Ishikawa (cell line): Measurements from ENCODE around the gene RHBDF2.

Experiments
- CEBPB ChIP-seq: IDR thresholded peaks from 2 replicates; pipeline ENCODE4 v1.6.1; 2012
- CREB1 ChIP-seq: IDR thresholded peaks from 2 replicates; pipeline ENCODE4 v1.6.1; 2012; ENCODE audit warnings: low read depth
- EGR1 ChIP-seq: IDR thresholded peaks from 2 replicates; pipeline ENCODE4 v1.6.1; 2012
- EP300 ChIP-seq: IDR thresholded peaks from 2 replicates; pipeline ENCODE4 v1.6.1; 2012; ENCODE audit warnings: borderline replicate concordance
- FOXM1 ChIP-seq: IDR thresholded peaks from 2 replicates; pipeline ENCODE4 v1.6.1; 2012; ENCODE audit warnings: low read depth, borderline replicate concordance
- RAD21 ChIP-seq: IDR thresholded peaks from 2 replicates; pipeline ENCODE4 v1.6.1; 2012; ENCODE audit warnings: low read depth
- TAF1 ChIP-seq: IDR thresholded peaks from 2 replicates; pipeline ENCODE4 v1.6.1; 2012; ENCODE audit warnings: low read depth, mild to moderate bottlenecking
- YY1 ChIP-seq: IDR thresholded peaks from 2 replicates; pipeline ENCODE4 v1.6.1; 2012; ENCODE audit warnings: low read depth
- ZBTB7A ChIP-seq: IDR thresholded peaks from 2 replicates; pipeline ENCODE4 v1.6.1; 2012; ENCODE audit warnings: low read depth
- TF ChIP-seq, protein P1 (sequence below): IDR thresholded peaks from 2 replicates; pipeline ENCODE4 v1.6.1; 2012; ENCODE audit warnings: low read depth, mild to moderate bottlenecking
- TF ChIP-seq, protein P2 (sequence below): IDR thresholded peaks from 2 replicates; pipeline ENCODE4 v1.6.1; 2012

DNA sequence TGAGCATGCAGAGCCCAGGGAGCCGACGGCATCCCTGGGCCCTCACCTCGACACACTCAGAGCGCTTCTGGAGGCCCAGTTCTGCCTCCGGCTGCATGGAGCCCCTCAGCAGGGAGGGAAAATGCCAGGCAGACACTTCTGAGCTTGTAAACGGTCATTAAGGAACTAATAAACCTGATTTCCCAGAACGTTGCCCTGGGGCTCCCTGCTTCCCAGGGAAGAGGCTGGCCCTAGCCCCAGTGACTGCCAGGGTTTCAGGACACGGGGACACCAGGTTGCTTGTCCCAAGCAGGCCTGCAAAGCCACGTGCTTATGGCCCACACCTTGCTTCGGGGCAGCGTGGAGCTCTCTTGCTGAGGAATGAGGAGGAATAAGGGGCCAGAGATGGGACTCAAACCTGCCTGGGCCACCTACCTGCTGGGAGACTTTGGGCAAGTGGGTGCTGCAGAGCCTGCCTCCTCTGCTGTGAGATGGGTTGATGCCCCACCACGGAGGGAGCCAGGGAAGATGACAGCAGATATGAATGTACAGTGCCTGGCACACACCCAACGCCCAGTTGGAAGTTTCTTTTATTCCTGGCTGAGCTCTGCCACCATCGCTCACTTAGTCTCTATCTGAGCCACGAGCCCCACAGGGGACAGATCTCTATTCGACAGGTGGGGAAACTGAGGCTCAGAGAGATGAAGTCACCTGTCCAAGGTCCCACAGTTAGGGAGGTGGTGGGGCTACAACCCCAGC lies 5.4 kb downstream of the RHBDF2 start:
- TF ChIP-seq CREB1 (no peak), EGR1 (no peak), FOXM1 (no peak), RAD21 (no peak), CEBPB (no peak), TAF1 (no peak), ZBTB7A (no peak), EP300 (no peak), YY1 (no peak)
- TF ChIP-seq, protein P1, sequence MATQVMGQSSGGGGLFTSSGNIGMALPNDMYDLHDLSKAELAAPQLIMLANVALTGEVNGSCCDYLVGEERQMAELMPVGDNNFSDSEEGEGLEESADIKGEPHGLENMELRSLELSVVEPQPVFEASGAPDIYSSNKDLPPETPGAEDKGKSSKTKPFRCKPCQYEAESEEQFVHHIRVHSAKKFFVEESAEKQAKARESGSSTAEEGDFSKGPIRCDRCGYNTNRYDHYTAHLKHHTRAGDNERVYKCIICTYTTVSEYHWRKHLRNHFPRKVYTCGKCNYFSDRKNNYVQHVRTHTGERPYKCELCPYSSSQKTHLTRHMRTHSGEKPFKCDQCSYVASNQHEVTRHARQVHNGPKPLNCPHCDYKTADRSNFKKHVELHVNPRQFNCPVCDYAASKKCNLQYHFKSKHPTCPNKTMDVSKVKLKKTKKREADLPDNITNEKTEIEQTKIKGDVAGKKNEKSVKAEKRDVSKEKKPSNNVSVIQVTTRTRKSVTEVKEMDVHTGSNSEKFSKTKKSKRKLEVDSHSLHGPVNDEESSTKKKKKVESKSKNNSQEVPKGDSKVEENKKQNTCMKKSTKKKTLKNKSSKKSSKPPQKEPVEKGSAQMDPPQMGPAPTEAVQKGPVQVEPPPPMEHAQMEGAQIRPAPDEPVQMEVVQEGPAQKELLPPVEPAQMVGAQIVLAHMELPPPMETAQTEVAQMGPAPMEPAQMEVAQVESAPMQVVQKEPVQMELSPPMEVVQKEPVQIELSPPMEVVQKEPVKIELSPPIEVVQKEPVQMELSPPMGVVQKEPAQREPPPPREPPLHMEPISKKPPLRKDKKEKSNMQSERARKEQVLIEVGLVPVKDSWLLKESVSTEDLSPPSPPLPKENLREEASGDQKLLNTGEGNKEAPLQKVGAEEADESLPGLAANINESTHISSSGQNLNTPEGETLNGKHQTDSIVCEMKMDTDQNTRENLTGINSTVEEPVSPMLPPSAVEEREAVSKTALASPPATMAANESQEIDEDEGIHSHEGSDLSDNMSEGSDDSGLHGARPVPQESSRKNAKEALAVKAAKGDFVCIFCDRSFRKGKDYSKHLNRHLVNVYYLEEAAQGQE, result no peak
- TF ChIP-seq, protein P2, sequence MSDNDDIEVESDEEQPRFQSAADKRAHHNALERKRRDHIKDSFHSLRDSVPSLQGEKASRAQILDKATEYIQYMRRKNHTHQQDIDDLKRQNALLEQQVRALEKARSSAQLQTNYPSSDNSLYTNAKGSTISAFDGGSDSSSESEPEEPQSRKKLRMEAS, result no peak
